ENCODE data around the gene RPUSD4. TPM values are rescaled to one million over a fixed set of nuclear protein-coding genes. Genes with fewer than 3 reads are reported as not detected.

The RPUSD4 gene, protein sequence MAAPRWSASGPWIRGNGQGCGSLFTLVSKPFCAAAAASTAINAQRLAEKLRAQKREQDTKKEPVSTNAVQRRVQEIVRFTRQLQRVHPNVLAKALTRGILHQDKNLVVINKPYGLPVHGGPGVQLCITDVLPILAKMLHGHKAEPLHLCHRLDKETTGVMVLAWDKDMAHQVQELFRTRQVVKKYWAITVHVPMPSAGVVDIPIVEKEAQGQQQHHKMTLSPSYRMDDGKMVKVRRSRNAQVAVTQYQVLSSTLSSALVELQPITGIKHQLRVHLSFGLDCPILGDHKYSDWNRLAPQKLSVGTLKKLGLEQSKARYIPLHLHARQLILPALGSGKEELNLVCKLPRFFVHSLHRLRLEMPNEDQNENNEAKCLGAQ
- total RNA-seq = 32.8 and 42.9 TPM in 2 replicates

GRCh38 chr11:126211236-126212088 lies at the start of gene RPUSD4, which contains the start of gene FAM118B:
Gene RPUSD4, minus strand, starts transcription at chr11:126211650. Its CDS starts 12 bp downstream, at chr11:126211638.
Gene FAM118B, plus strand, starts transcription at chr11:126211782. Its CDS starts 23,220 bp downstream, at chr11:126235002.

Other genes starting within 250 kb of the RPUSD4 start
- gene CDON, start 148.8 kb downstream of the RPUSD4 start, total RNA-seq = 1.9 and 2.6 TPM in 2 replicates
- gene FAM118B, start 132 bp upstream of the RPUSD4 start, total RNA-seq = 32.5 and 38.8 TPM in 2 replicates
- 40.0 and 40.6 TPM in 2 replicates for gene SRPRA, start 57.2 kb upstream of the RPUSD4 start, total RNA-seq
- gene FOXRED1, start 57.5 kb upstream of the RPUSD4 start, total RNA-seq = 17.9 and 18.4 TPM in 2 replicates
- gene TIRAP, start 71.4 kb upstream of the RPUSD4 start, total RNA-seq = 1.9 and 2.9 TPM in 2 replicates
- gene DCPS, start 92.4 kb upstream of the RPUSD4 start, total RNA-seq = 9.7 and 16.1 TPM in 2 replicates
- gene ST3GAL4, start 144.0 kb upstream of the RPUSD4 start, total RNA-seq = 21.9 and 26.3 TPM in 2 replicates

Measured in epithelial cell of umbilical artery (primary cell).